SH-SY5Y (cell line): ENCODE results near the gene S100A9.

Source experiments
- GATA2 ChIP-seq: IDR thresholded peaks from 2 replicates; pipeline ENCODE4 v1.6.1; 2011; ENCODE audit warnings: mild to moderate bottlenecking, low read depth, low read length
- GATA3 ChIP-seq: IDR thresholded peaks from 2 replicates; pipeline ENCODE4 v1.6.1; 2011; ENCODE audit warnings: low read depth, mild to moderate bottlenecking, low read length, moderate library complexity

- no peak for TF ChIP-seq GATA2
- TF ChIP-seq GATA3: no peak
Observed at GRCh38 chr1:153367090-153367489, 9.4 kb downstream of the S100A9 start.
